ENCODE measurements around the gene STAT2. TPM values are rescaled to one million over a fixed set of nuclear protein-coding genes. Genes with fewer than 3 reads are reported as not detected.

Gene STAT2
- total and polyA plus RNA-seq, 10 of the 15 experiments (the other 5 are each of a cell fraction or from before 2014, with no cell fraction given): 16.9 to 106 (median 77.9) TPM

- TF ChIP-seq NFYA (IDR thresholded peaks at IDR 0.05; ENCODE audit: borderline replicate concordance, low read depth, low read length): no peak; the same call in 1 of the 2 replicates
- no peak for TF ChIP-seq TBL1XR1 (IDR thresholded peaks at IDR 0.05; ENCODE audit: low read depth, low read length)
- TF ChIP-seq ASH2L (IDR thresholded peaks at IDR 0.05; ENCODE audit: borderline replicate concordance, low read depth): no peak
- TF ChIP-seq ZNF384 (IDR thresholded peaks at IDR 0.05; ENCODE audit: borderline replicate concordance, low read depth, low read length): no peak
- TF ChIP-seq CBX5 (IDR thresholded peaks at IDR 0.05; ENCODE audit: low read depth): no peak
- no peak for TF ChIP-seq SKIL (IDR thresholded peaks at IDR 0.05; ENCODE audit: low read depth, poor library complexity, severe bottlenecking)
- no peak for TF ChIP-seq POU2F2 (IDR thresholded peaks at IDR 0.05; ENCODE audit: borderline replicate concordance, low read depth, low read length)
Observed at GRCh38 chr12:56299853-56300643, 59.9 kb downstream of the STAT2 start, which contains the start of gene CS (continued).

- WGBS (ENCODE audit: insufficient coverage, insufficient replicate concordance, low lambda C conversion rate, missing lambda C conversion rate): 2% methylated on average over 10 of the region's 10 CpGs
- BruUV-seq (replicated peaks): TSS peak; percentile 67
Observed at GRCh38 chr12:56299308-56299852, 60.5 kb downstream of the STAT2 start.

More at GRCh38 chr12:56299308-56299852, 60.5 kb downstream of the STAT2 start:
- intact Hi-C loops (cut with micrococcal nuclease; ENCODE audit: unreplicated experiment): no loop called here
- Histone ChIP-seq H3K27ac (ENCODE audit: control insufficient read depth, insufficient read depth) (peak overlapping the region; percentile 75), H3K9ac (ENCODE audit: control insufficient read depth, insufficient read depth, low read length) (peak overlapping the region; percentile 81), H3K4me1 (ENCODE audit: control insufficient read depth, insufficient read depth, low read length) (peaks cover 32% of the 10 kb centered on the region), H3K4me3 (peak overlapping the region; percentile 93), H3K27me3 (replicated peaks in 1 of 2; ENCODE audit: control insufficient read depth in 2 of 2, insufficient read depth in 2 of 2, low read length in 1 of 2) (no peaks in the 10 kb centered on the region), H3K4me2 (ENCODE audit: control insufficient read depth, insufficient read depth) (peak overlapping the region; percentile 70), H4K20me1 (ENCODE audit: control insufficient read depth, insufficient read depth) (no peaks in the 10 kb centered on the region), H3K79me2 (ENCODE audit: control insufficient read depth, insufficient read depth, low read length) (peaks cover 50% of the 10 kb centered on the region), H3K36me3 (ENCODE audit: control insufficient read depth in 2 of 2, insufficient read depth in 2 of 2, low read length in 1 of 2) (no peaks in the 10 kb centered on the region), H3K9me3 (replicated peaks; ENCODE audit: control insufficient read depth, insufficient read depth, low read length) (no peaks in the 10 kb centered on the region), H2AFZ (ENCODE audit: control insufficient read depth, low read depth, low read length) (peak overlapping the region; percentile 79)
- CTCF ChIA-PET: interaction anchor here (0.5 to 1.7 kb wide), 8 partner anchors 14 to 373 kb away, joined by 3 to 7 read pairs (median 3); partner anchors contain the start of genes ANKRD52, PAN2 and SMARCC2
- ATAC-seq: peak; percentile 10
- POLR2A ChIA-PET: interaction anchor here (0.6 to 1.7 kb wide), 4 partner anchors 34 to 148 kb away, joined by 3 to 5 read pairs (median 4); partner anchors contain the start of genes IL23A and PAN2
- RAD21 ChIA-PET (ENCODE audit: unreplicated experiment): interaction anchor here (1.1 to 1.6 kb wide), 4 partner anchors 41 to 161 kb away, joined by 3 to 4 read pairs (median 4); partner anchors contain the start of genes ANKRD52 and STAT2
- FAIRE-seq: peak; percentile 83
- TF ChIP-seq NBN (IDR thresholded peaks at IDR 0.05): 0 out of 2 replicates have a peak, but pooled peaks have one; percentile 26
- peak; percentile 37; the same call in 1 of the 2 replicates for TF ChIP-seq NFYB (IDR thresholded peaks at IDR 0.05; ENCODE audit: insufficient read depth, low read depth, low read length)
- TF ChIP-seq ZNF274 (IDR thresholded peaks at IDR 0.05; ENCODE audit: insufficient read depth, insufficient read length): no peak
- peak; percentile 88 for TF ChIP-seq RAD51 (IDR thresholded peaks at IDR 0.05)
- peak; percentile 28; the same call in 1 of the 2 replicates for TF ChIP-seq USF2 (IDR thresholded peaks at IDR 0.05; ENCODE audit: borderline replicate concordance, low read depth, low read length)
- TF ChIP-seq SREBF2 (IDR thresholded peaks at IDR 0.05; ENCODE audit: low read length): no peak
- no peak for TF ChIP-seq FOXK2 (IDR thresholded peaks at IDR 0.05)
- no peak for TF ChIP-seq SMAD5 (IDR thresholded peaks at IDR 0.05; ENCODE audit: low read depth)
- TF ChIP-seq POU2F2 (IDR thresholded peaks at IDR 0.05; ENCODE audit: borderline replicate concordance, low read depth, low read length): no peak
- peak; percentile 50 for TF ChIP-seq USF1 (IDR thresholded peaks at IDR 0.05; ENCODE audit: borderline replicate concordance, extremely low read length, insufficient read depth, low read depth, low read length)
- DNase-seq (ENCODE audit: low read depth, low spot score): no peak
- SMC1A ChIA-PET (ENCODE audit: uncharacterized antibody, unreplicated experiment): interaction anchor here (1.0 to 2.0 kb wide), 3 partner anchors 11 to 105 kb away, joined by 3 to 4 read pairs (median 3); no protein-coding TSS in a partner anchor
- in situ Hi-C loops (cut with MboI): no loop called here

Data from GM12878 (cell line).